ENCODE measurements around the gene FGD5.

FGD5 gene

GRCh38 chr3:14826069-14826468 lies 7.3 kb downstream of the FGD5 start:
- TF ChIP-seq EZH2 (IDR thresholded peaks at IDR 0.05; ENCODE audit: borderline replicate concordance, low read depth, low read length, severe bottlenecking) (no peak), CTCF (IDR thresholded peaks at IDR 0.05; ENCODE audit: borderline replicate concordance, extremely low read depth, low read length, poor library complexity, severe bottlenecking) (no peak)
- Histone ChIP-seq H3K9ac (ENCODE audit: low read depth, low read length) (no peak overlapping the region), H3K4me1 (ENCODE audit: insufficient read depth, low read length) (no peaks in the 10 kb centered on the region), H3K27ac (ENCODE audit: low read length) (no peak overlapping the region), H3K36me3 (ENCODE audit: insufficient read depth, low read length) (no peaks in the 10 kb centered on the region), H4K20me1 (ENCODE audit: insufficient read depth, low read length) (no peaks in the 10 kb centered on the region), H3K27me3 (ENCODE audit: insufficient read depth, low read length, poor library complexity) (no peaks in the 10 kb centered on the region), H2AFZ (ENCODE audit: low read depth, low read length) (no peak overlapping the region), H3K9me3 (ENCODE audit: insufficient read depth, low read length, severe bottlenecking) (no peaks in the 10 kb centered on the region), H3K79me2 (ENCODE audit: insufficient read depth, low read length) (no peaks in the 10 kb centered on the region), H3K4me3 (ENCODE audit: low read depth in 1 of 2, low read length in 2 of 2) (no peak overlapping the region), H3K4me2 (ENCODE audit: insufficient read depth, low read length) (no peak overlapping the region)
- ATAC-seq (ENCODE audit: insufficient read depth, low read depth) (no peak), DNase-seq (no peak)

GRCh38 chr3:14827776-14828175 lies 9.0 kb downstream of the FGD5 start:
- no peak overlapping the region for H3K27ac ChIP-seq (ENCODE audit: low read length)
- DNase-seq (no peak), ATAC-seq (ENCODE audit: insufficient read depth, low read depth) (no peak)
- no peaks in the 10 kb centered on the region for H3K79me2 ChIP-seq (ENCODE audit: insufficient read depth, low read length)
- no peak overlapping the region for H3K4me2 ChIP-seq (ENCODE audit: insufficient read depth, low read length)
- H3K27me3 ChIP-seq (ENCODE audit: insufficient read depth, low read length, poor library complexity) = no peaks in the 10 kb centered on the region
- no peaks in the 10 kb centered on the region for H3K36me3 ChIP-seq (ENCODE audit: insufficient read depth, low read length)
- no peak overlapping the region for H3K9ac ChIP-seq (ENCODE audit: low read depth, low read length)
- H4K20me1 ChIP-seq (ENCODE audit: insufficient read depth, low read length) = no peaks in the 10 kb centered on the region
- H2AFZ ChIP-seq (ENCODE audit: low read depth, low read length) = no peak overlapping the region
- no peaks in the 10 kb centered on the region for H3K9me3 ChIP-seq (ENCODE audit: insufficient read depth, low read length, severe bottlenecking)
- H3K4me3 ChIP-seq (ENCODE audit: low read depth in 1 of 2, low read length in 2 of 2) = no peak overlapping the region
- no peaks in the 10 kb centered on the region for H3K4me1 ChIP-seq (ENCODE audit: insufficient read depth, low read length)
- TF ChIP-seq EZH2 (IDR thresholded peaks at IDR 0.05; ENCODE audit: borderline replicate concordance, low read depth, low read length, severe bottlenecking) (no peak), CTCF (IDR thresholded peaks at IDR 0.05; ENCODE audit: borderline replicate concordance, extremely low read depth, low read length, poor library complexity, severe bottlenecking) (no peak)

GRCh38 chr3:14829811-14830210 lies 11.0 kb downstream of the FGD5 start:
- no peaks in the 10 kb centered on the region for H4K20me1 ChIP-seq (ENCODE audit: insufficient read depth, low read length)
- ATAC-seq (ENCODE audit: insufficient read depth, low read depth) = no peak
- H3K4me1 ChIP-seq (ENCODE audit: insufficient read depth, low read length) = no peaks in the 10 kb centered on the region
- H3K9me3 ChIP-seq (ENCODE audit: insufficient read depth, low read length, severe bottlenecking) = no peaks in the 10 kb centered on the region
- H3K27ac ChIP-seq (ENCODE audit: low read length) = no peak overlapping the region
- no peak overlapping the region for H2AFZ ChIP-seq (ENCODE audit: low read depth, low read length)
- no peaks in the 10 kb centered on the region for H3K27me3 ChIP-seq (ENCODE audit: insufficient read depth, low read length, poor library complexity)
- DNase-seq = no peak
- TF ChIP-seq EZH2 (IDR thresholded peaks at IDR 0.05; ENCODE audit: borderline replicate concordance, low read depth, low read length, severe bottlenecking) (no peak), CTCF (IDR thresholded peaks at IDR 0.05; ENCODE audit: borderline replicate concordance, extremely low read depth, low read length, poor library complexity, severe bottlenecking) (no peak)
- no peak overlapping the region for H3K4me2 ChIP-seq (ENCODE audit: insufficient read depth, low read length)
- no peaks in the 10 kb centered on the region for H3K36me3 ChIP-seq (ENCODE audit: insufficient read depth, low read length)
- H3K4me3 ChIP-seq (ENCODE audit: low read depth in 1 of 2, low read length in 2 of 2) = no peak overlapping the region
- no peak overlapping the region for H3K9ac ChIP-seq (ENCODE audit: low read depth, low read length)
- H3K79me2 ChIP-seq (ENCODE audit: insufficient read depth, low read length) = no peaks in the 10 kb centered on the region

GRCh38 chr3:14831916-14832450 lies 13.2 kb downstream of the FGD5 start:
- Histone ChIP-seq H4K20me1 (ENCODE audit: insufficient read depth, low read length) (no peaks in the 10 kb centered on the region), H3K27ac (ENCODE audit: low read length) (no peak overlapping the region), H2AFZ (ENCODE audit: low read depth, low read length) (no peak overlapping the region), H3K79me2 (ENCODE audit: insufficient read depth, low read length) (no peaks in the 10 kb centered on the region), H3K9ac (ENCODE audit: low read depth, low read length) (no peak overlapping the region), H3K9me3 (ENCODE audit: insufficient read depth, low read length, severe bottlenecking) (no peaks in the 10 kb centered on the region), H3K36me3 (ENCODE audit: insufficient read depth, low read length) (no peaks in the 10 kb centered on the region), H3K4me1 (ENCODE audit: insufficient read depth, low read length) (no peaks in the 10 kb centered on the region), H3K27me3 (ENCODE audit: insufficient read depth, low read length, poor library complexity) (no peaks in the 10 kb centered on the region), H3K4me3 (ENCODE audit: low read depth in 1 of 2, low read length in 2 of 2) (no peak overlapping the region), H3K4me2 (ENCODE audit: insufficient read depth, low read length) (no peak overlapping the region)
- ATAC-seq (ENCODE audit: insufficient read depth, low read depth) (no peak), DNase-seq (no peak)
- no peak for TF ChIP-seq EZH2 (IDR thresholded peaks at IDR 0.05; ENCODE audit: borderline replicate concordance, low read depth, low read length, severe bottlenecking)
- TF ChIP-seq CTCF (IDR thresholded peaks at IDR 0.05; ENCODE audit: borderline replicate concordance, extremely low read depth, low read length, poor library complexity, severe bottlenecking) = no peak

Data from DND-41 (cell line).